HG03558 (cell line): ENCODE results near the gene CD300H.

ENCODE experiments used
- ATAC-seq: cut with Tn5 transposase; IDR thresholded peaks from one replicate; pipeline ENCODE4 v1.9.1; 2021; ENCODE audit warnings: moderate number of reproducible peaks; ENCODE audit not compliant: unreplicated experiment; ENCODE audit errors: extremely low read depth

Gene CD300H

GRCh38 chr17:74513987-74514631 is 53.2 kb downstream of the CD300H start:
- ATAC-seq, result no peak

- ATAC-seq, result no peak
Observed at GRCh38 chr17:74512624-74513091, 54.7 kb downstream of the CD300H start.

GRCh38 chr17:74512036-74512435 is 55.3 kb downstream of the CD300H start:
- ATAC-seq, result no peak
